SH-SY5Y (cell line): Measurements from ENCODE around the gene ELMO3.

Experiments used
- GATA2 ChIP-seq: IDR thresholded peaks from 2 replicates; pipeline ENCODE4 v1.6.1; 2011; ENCODE audit warnings: mild to moderate bottlenecking, low read depth, low read length
- GATA3 ChIP-seq: IDR thresholded peaks from 2 replicates; pipeline ENCODE4 v1.6.1; 2011; ENCODE audit warnings: low read depth, mild to moderate bottlenecking, low read length, moderate library complexity

- TF ChIP-seq GATA2 (no peak), GATA3 (no peak)
These were observed 35.5 kb upstream of the ELMO3 start for GRCh38 chr16:67163164-67163998.
